GM12874 (cell line): ENCODE results near the gene TRAPPC3.

Experiments
- CTCF ChIP-seq: IDR thresholded peaks from 2 replicates; pipeline ENCODE4 v1.5.1; 2011; ENCODE audit warnings: low read depth, mild to moderate bottlenecking, control low read depth, low read length, moderate library complexity; ENCODE audit not compliant: insufficient read depth

The TRAPPC3 gene

GRCh38 chr1:36170643-36171412 is 21.5 kb upstream of the TRAPPC3 start:
- no peak for TF ChIP-seq CTCF

GRCh38 chr1:36168514-36168913 is 19.2 kb upstream of the TRAPPC3 start:
- TF ChIP-seq CTCF: no peak

- no peak for TF ChIP-seq CTCF
Observed at GRCh38 chr1:36166938-36167905, 17.9 kb upstream of the TRAPPC3 start.

- TF ChIP-seq CTCF: no peak
Observed at GRCh38 chr1:36166136-36166535, 16.9 kb upstream of the TRAPPC3 start.

- TF ChIP-seq CTCF: no peak
Observed at GRCh38 chr1:36165145-36165544, 15.9 kb upstream of the TRAPPC3 start.

GRCh38 chr1:36164361-36164760 is 15.1 kb upstream of the TRAPPC3 start:
- TF ChIP-seq CTCF: no peak

GRCh38 chr1:36163426-36163825 is 14.1 kb upstream of the TRAPPC3 start:
- TF ChIP-seq CTCF: no peak
